Sigmoid colon (tissue), 7 donors: Measurements from ENCODE around the gene MTOR. TPM values are rescaled to one million over a fixed set of nuclear protein-coding genes. Genes with fewer than 3 reads are reported as not detected.

Source experiments
- DNase-seq: peaks from one replicate; pipeline ENCODE4 v3.0.0-alpha.2; 2019
- H3K27ac ChIP-seq, 4 donors: fragments of 200-600 bp; sonication (generic); one replicate each; pipeline ENCODE4 v1.5.1; 2016 to 2019; ENCODE audit warnings: mild to moderate bottlenecking in 1 of 4
- H3K27me3 ChIP-seq, 3 donors: fragments of 200-600 bp; sonication (generic); one replicate each; pipeline ENCODE4 v1.5.1; 2019; ENCODE audit warnings: mild to moderate bottlenecking in 1 of 3
- H3K36me3 ChIP-seq, 4 donors: fragments of 200-600 bp; sonication (generic); one replicate each; pipeline ENCODE4 v1.5.1; 2016 to 2019
- H3K4me1 ChIP-seq, 4 donors: fragments of 200-600 bp; sonication (generic); one replicate each; pipeline ENCODE4 v1.5.1; 2017 to 2019
- H3K4me3 ChIP-seq, 4 donors: fragments of 200-600 bp; sonication (generic); one replicate each; pipeline ENCODE4 v1.5.1; 2017 to 2019; ENCODE audit warnings: mild to moderate bottlenecking in 2 of 4, moderate library complexity in 1 of 4
- H3K9me3 ChIP-seq, 4 donors: fragments of 200-600 bp in 3 of 4; sonication (generic) in 3 of 4; one replicate each; pipeline versions ENCODE4 v1.5.1 to v1.6.1; 2013 to 2019
- EP300 ChIP-seq, 4 donors: sonication (generic); formaldehyde crosslinking; IDR thresholded peaks; one replicate each; pipeline ENCODE4 v1.6.1; 2017; ENCODE audit warnings: antibody characterized with exemption in 4 of 4
- POLR2A ChIP-seq, 2 donors: fragments of 450-650 bp; IDR thresholded peaks; one replicate each; pipeline ENCODE4 v1.6.1; 2016; ENCODE audit warnings: antibody characterized with exemption in 2 of 2, mild to moderate bottlenecking in 2 of 2, moderate library complexity in 2 of 2
- POLR2AphosphoS5 ChIP-seq, 4 donors: sonication (generic); formaldehyde crosslinking; IDR thresholded peaks; one replicate each; pipeline ENCODE4 v1.6.1; 2017; ENCODE audit warnings: antibody characterized with exemption in 4 of 4
- WGBS, 2 donors: extraction: QIAGEN DNeasy Blood & Tissue Kit; methylation state at CpG; one replicate each; pipeline ENCODE4 v1.1.7; 2013; 5-methylcytosine and 5-hydroxymethylcytosine counted together
- intact Hi-C: fragments of 100-400 bp; cut with DNase I; formaldehyde crosslinking; loops from one replicate; pipeline ENCODE4 v1.15.1; 2023
- polyA plus RNA-seq, 3 donors: library from polyadenylated mRNA; stranded (reverse); fragments of 200-250 nt; gene quantifications; one replicate each; pipeline ENCODE4 v1.2.3, GENCODE V29; 2013
- total RNA-seq, 4 donors: library from RNA; depleted of rRNA; stranded (reverse); fragments of >200 nt; gene quantifications; one replicate each; pipeline ENCODE4 v1.1.0, GENCODE V29; 2016
- TF ChIP-seq, protein P1 (sequence below), 4 experiments: fragments of 450-650 bp in 3 of 4; fragments of 200-600 bp in 1 of 4; IDR thresholded peaks; one replicate each; pipeline ENCODE4 v1.5.1; 2016 to 2019; ENCODE audit warnings: antibody characterized with exemption in 4 of 4, mild to moderate bottlenecking in 3 of 4, moderate library complexity in 2 of 4
- donor health status: healthy with polysubstance abuse.
- donor health status: Bipolar disorder and iron deficiency.
- donor health status: healthy.

Gene MTOR
- total and polyA plus RNA-seq, 7 donors = 7.6 to 38.1 (median 25.2) TPM

DNA sequence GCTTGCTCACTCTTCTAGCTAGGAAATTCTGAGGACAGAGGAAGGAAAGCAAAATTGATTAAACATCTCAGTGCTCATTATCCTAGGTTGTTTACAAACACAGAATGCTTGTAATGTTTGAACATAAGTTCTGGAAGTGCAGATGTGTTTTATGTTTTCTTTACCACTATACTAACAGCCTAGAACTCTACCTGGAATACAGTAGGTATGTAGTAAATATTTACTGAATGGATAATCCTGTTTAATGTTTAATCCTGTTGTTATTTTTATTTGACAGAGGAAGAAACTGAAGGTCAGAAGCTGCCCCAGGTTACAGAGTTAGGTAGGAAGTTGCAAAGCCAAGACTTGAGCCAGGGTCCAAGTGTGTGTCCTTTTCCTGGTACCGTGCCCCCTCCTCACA is 6.1 kb downstream of the MTOR start:
- peaks cover 45 to 85% (median 70%) of the 10 kb centered on the region in 4 donors for H3K36me3 ChIP-seq
- no peaks in the 10 kb centered on the region for H3K9me3 ChIP-seq
- H3K27me3 ChIP-seq = no peaks in the 10 kb centered on the region
- no peak overlapping the region for H3K27ac ChIP-seq
- intact Hi-C loops = no loop called here
- 91 to 96% methylated on average over 1 of the region's 1 CpG for WGBS, 2 donors
- TF ChIP-seq, protein P1, sequence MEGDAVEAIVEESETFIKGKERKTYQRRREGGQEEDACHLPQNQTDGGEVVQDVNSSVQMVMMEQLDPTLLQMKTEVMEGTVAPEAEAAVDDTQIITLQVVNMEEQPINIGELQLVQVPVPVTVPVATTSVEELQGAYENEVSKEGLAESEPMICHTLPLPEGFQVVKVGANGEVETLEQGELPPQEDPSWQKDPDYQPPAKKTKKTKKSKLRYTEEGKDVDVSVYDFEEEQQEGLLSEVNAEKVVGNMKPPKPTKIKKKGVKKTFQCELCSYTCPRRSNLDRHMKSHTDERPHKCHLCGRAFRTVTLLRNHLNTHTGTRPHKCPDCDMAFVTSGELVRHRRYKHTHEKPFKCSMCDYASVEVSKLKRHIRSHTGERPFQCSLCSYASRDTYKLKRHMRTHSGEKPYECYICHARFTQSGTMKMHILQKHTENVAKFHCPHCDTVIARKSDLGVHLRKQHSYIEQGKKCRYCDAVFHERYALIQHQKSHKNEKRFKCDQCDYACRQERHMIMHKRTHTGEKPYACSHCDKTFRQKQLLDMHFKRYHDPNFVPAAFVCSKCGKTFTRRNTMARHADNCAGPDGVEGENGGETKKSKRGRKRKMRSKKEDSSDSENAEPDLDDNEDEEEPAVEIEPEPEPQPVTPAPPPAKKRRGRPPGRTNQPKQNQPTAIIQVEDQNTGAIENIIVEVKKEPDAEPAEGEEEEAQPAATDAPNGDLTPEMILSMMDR (IDR thresholded peaks at IDR 0.05) = no peak
- TF ChIP-seq POLR2A (IDR thresholded peaks at IDR 0.05) = no peak
- no peak for TF ChIP-seq POLR2AphosphoS5 (IDR thresholded peaks at IDR 0.05)
- TF ChIP-seq EP300 (IDR thresholded peaks at IDR 0.05) = no peak
- H3K4me1 ChIP-seq = peaks cover 0 to 8% (median 7%) of the 10 kb centered on the region in 4 donors
- H3K4me3 ChIP-seq = no peak overlapping the region
- no peak for DNase-seq

GRCh38 chr1:11253226-11253625 is 9.1 kb downstream of the MTOR start:
- H3K36me3 ChIP-seq = peaks cover 51 to 83% (median 61%) of the 10 kb centered on the region in 4 donors
- 77 to 82% methylated on average over 8 of the region's 8 CpGs for WGBS, 2 donors
- no peak for DNase-seq
- H3K27ac ChIP-seq = no peak overlapping the region
- TF ChIP-seq POLR2AphosphoS5 (IDR thresholded peaks at IDR 0.05) = no peak
- no peak for TF ChIP-seq EP300 (IDR thresholded peaks at IDR 0.05)
- TF ChIP-seq, protein P1 (IDR thresholded peaks at IDR 0.05) = no peak
- no peak for TF ChIP-seq POLR2A (IDR thresholded peaks at IDR 0.05)
- H3K4me3 ChIP-seq = no peak overlapping the region
- no peaks in the 10 kb centered on the region for H3K9me3 ChIP-seq
- intact Hi-C loops = no loop called here
- no peaks in the 10 kb centered on the region for H3K27me3 ChIP-seq
- no peaks in the 10 kb centered on the region for H3K4me1 ChIP-seq

DNA sequence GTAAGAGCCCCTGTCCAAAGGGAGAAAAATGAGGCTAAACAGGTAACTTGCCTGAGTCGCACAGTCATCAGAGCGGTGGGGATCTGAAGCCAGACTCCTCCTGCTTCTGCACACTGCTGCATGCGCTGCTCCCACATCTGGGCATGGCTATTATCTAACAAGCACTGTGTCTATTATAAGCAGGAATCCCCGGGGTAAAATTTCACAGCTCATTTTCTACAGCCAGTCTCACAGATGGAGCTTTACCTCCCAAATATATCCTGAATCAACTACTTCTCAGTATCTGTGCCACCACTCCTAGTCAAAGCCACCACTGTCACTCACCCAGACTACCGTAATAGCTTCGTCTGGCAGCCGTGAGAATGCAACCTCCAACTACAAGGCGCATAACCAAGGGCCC is 9.8 kb downstream of the MTOR start:
- Histone ChIP-seq H3K27me3 (no peaks in the 10 kb centered on the region), H3K36me3 (peaks cover 44 to 83% (median 61%) of the 10 kb centered on the region in 4 donors), H3K4me1 (no peaks in the 10 kb centered on the region), H3K9me3 (no peaks in the 10 kb centered on the region), H3K4me3 (no peak overlapping the region), H3K27ac (no peak overlapping the region)
- TF ChIP-seq, protein P1 (IDR thresholded peaks at IDR 0.05) = no peak
- TF ChIP-seq POLR2A (IDR thresholded peaks at IDR 0.05) = no peak
- TF ChIP-seq POLR2AphosphoS5 (IDR thresholded peaks at IDR 0.05) = no peak
- TF ChIP-seq EP300 (IDR thresholded peaks at IDR 0.05) = no peak
- intact Hi-C loops = no loop called here
- 95 to 96% methylated on average over 8 of the region's 8 CpGs for WGBS, 2 donors
- DNase-seq = no peak

GRCh38 chr1:11248169-11248568 is 14.2 kb downstream of the MTOR start:
- Histone ChIP-seq H3K4me3 (no peak overlapping the region), H3K4me1 (no peaks in the 10 kb centered on the region), H3K9me3 (no peaks in the 10 kb centered on the region), H3K27me3 (no peaks in the 10 kb centered on the region), H3K27ac (no peak overlapping the region), H3K36me3 (peaks cover 28 to 76% (median 41%) of the 10 kb centered on the region in 4 donors)
- TF ChIP-seq POLR2A (IDR thresholded peaks at IDR 0.05) = no peak
- TF ChIP-seq EP300 (IDR thresholded peaks at IDR 0.05) = no peak
- TF ChIP-seq, protein P1 (IDR thresholded peaks at IDR 0.05) = no peak
- TF ChIP-seq POLR2AphosphoS5 (IDR thresholded peaks at IDR 0.05) = no peak
- 96% methylated on average over 4 of the region's 4 CpGs for WGBS, 2 donors
- DNase-seq = no peak
- intact Hi-C loops = no loop called here
